H1 (cell line): ENCODE results near the gene ZNF581.

Experiments used
- ASH2L ChIP-seq: fragments of 200-600, 300-600 bp; sonication (generic); IDR thresholded peaks from one replicate; pipeline ENCODE4 v1.7.1; 2017; ENCODE audit warnings: low read length
- POLR2AphosphoS5 ChIP-seq: IDR thresholded peaks from 2 replicates; pipeline ENCODE4 v1.6.1; 2011; ENCODE audit warnings: low read depth, low read length
- SP1 ChIP-seq: IDR thresholded peaks from 2 replicates; pipeline ENCODE4 v1.6.1; 2011; ENCODE audit warnings: low read depth, low read length
- TF ChIP-seq, protein P1 (sequence below), 3 experiments: IDR thresholded peaks; 1 replicate in 2 of 3; 2 replicates in 1 of 3; pipeline versions ENCODE4 v1.5.1 to v1.6.1; 2011; ENCODE audit warnings: low read length in 3 of 3, mild to moderate bottlenecking in 3 of 3, inconsistent platforms in 2 of 3, low read depth in 1 of 3, moderate library complexity in 1 of 3; ENCODE audit not compliant: insufficient read depth in 1 of 3; ENCODE audit errors: control extremely low read depth in 1 of 3

- TF ChIP-seq, protein P1, sequence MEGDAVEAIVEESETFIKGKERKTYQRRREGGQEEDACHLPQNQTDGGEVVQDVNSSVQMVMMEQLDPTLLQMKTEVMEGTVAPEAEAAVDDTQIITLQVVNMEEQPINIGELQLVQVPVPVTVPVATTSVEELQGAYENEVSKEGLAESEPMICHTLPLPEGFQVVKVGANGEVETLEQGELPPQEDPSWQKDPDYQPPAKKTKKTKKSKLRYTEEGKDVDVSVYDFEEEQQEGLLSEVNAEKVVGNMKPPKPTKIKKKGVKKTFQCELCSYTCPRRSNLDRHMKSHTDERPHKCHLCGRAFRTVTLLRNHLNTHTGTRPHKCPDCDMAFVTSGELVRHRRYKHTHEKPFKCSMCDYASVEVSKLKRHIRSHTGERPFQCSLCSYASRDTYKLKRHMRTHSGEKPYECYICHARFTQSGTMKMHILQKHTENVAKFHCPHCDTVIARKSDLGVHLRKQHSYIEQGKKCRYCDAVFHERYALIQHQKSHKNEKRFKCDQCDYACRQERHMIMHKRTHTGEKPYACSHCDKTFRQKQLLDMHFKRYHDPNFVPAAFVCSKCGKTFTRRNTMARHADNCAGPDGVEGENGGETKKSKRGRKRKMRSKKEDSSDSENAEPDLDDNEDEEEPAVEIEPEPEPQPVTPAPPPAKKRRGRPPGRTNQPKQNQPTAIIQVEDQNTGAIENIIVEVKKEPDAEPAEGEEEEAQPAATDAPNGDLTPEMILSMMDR (IDR thresholded peaks at IDR 0.05; ENCODE audit: control extremely low read depth in 1 of 3, insufficient read depth in 1 of 3, low read depth in 1 of 3, low read length in 3 of 3), result no peak
- no peak for TF ChIP-seq SP1
- no peak for TF ChIP-seq ASH2L
- TF ChIP-seq POLR2AphosphoS5, result no peak
Observed at GRCh38 chr19:55613396-55613795, 30.1 kb upstream of the ZNF581 start.
